ENCODE measurements around the gene TMSB4X.

TMSB4X gene

GRCh38 chrX:13024986-13025385 is 50.1 kb downstream of the TMSB4X start:
- no peak for DNase-seq (ENCODE audit: low read depth in 2 of 2)

Measured in fibroblast of skin of left biceps (primary cell).